ENCODE results near the gene FAM20B. TPM values are rescaled to one million over a fixed set of nuclear protein-coding genes. Genes with fewer than 3 reads are reported as not detected.
"Not testable (repeated sequence)": the region's sequence is repeated elsewhere in the genome, so short reads cannot be mapped to it uniquely, and the experiment has no call there.

FAM20B gene
- total RNA-seq, 1 experiment from 2014 or later, result 35.4 TPM

- Histone ChIP-seq H2BK20ac (ENCODE audit: low read depth, low read length, poor library complexity, severe bottlenecking) (no peak overlapping the region), H3K14ac (ENCODE audit: insufficient read depth, low read length) (no peak overlapping the region), H3K56ac (ENCODE audit: insufficient read length, low read depth, low read length) (no peak overlapping the region), H2AK5ac (ENCODE audit: insufficient read length, low read length) (no peak overlapping the region), H3K79me2 (ENCODE audit: insufficient read depth, low read length) (peaks cover 9% of the 10 kb centered on the region; the same call in 1 of the 2 replicates), H3K27ac (ENCODE audit: insufficient read length, low read depth, low read length) (no peak overlapping the region), H4K20me1 (ENCODE audit: control insufficient read depth, insufficient read depth, insufficient read length) (no peaks in the 10 kb centered on the region), H4K91ac (ENCODE audit: insufficient read length, low read depth, low read length) (no peak overlapping the region), H4K5ac (ENCODE audit: insufficient read length, low read depth, low read length) (no peak overlapping the region), H3K23me2 (ENCODE audit: insufficient read length, low read depth, low read length, poor library complexity, severe bottlenecking) (no peaks in the 10 kb centered on the region), H3K4ac (ENCODE audit: low read depth, low read length) (no peak overlapping the region), H2BK12ac (ENCODE audit: insufficient read length, low read depth, low read length) (no peak overlapping the region), H3T11ph (ENCODE audit: low read length) (no peak overlapping the region), H3K9ac (ENCODE audit: extremely low read depth, insufficient read length, low read length) (no peak overlapping the region), H2AFZ (ENCODE audit: low read length) (no peak overlapping the region), H2BK5ac (ENCODE audit: insufficient read length, low read length) (no peak overlapping the region), H3K4me2 (ENCODE audit: insufficient read depth, insufficient read length, low read length) (no peak overlapping the region), H3K23ac (ENCODE audit: insufficient read length, low read depth, low read length) (no peak overlapping the region), H3K4me1 (ENCODE audit: insufficient read depth, low read length) (peaks cover 6% of the 10 kb centered on the region; the same call in 1 of the 2 replicates), H3K18ac (ENCODE audit: insufficient read length, low read depth, low read length) (no peak overlapping the region), H3K9me3 (ENCODE audit: control insufficient read depth, low read depth, low read length) (no peaks in the 10 kb centered on the region), H3K79me1 (ENCODE audit: insufficient read depth, low read depth, low read length, poor library complexity, severe bottlenecking) (peaks cover 6% of the 10 kb centered on the region), H2BK15ac (ENCODE audit: low read depth, low read length) (no peak overlapping the region), H2BK120ac (ENCODE audit: low read depth, low read length, poor library complexity, severe bottlenecking) (no peak overlapping the region), H4K8ac (replicated peaks; ENCODE audit: insufficient read length, low read depth, low read length) (no peak overlapping the region), H3K27me3 (ENCODE audit: insufficient read depth, low read length) (no peaks in the 10 kb centered on the region)
- WGBS (ENCODE audit: extremely low coverage, insufficient read length, low lambda C conversion rate), result no CpG with 5 or more reads among the region's 1 CpG
- Mint-ChIP-seq H3K4me1 (peaks cover 28 to 29% of the 10 kb centered on the region in 2 experiments), H3K4me3 (no peak overlapping the region), H3K9me3 (peaks cover 14 to 15% of the 10 kb centered on the region in 2 experiments; a peak in 4 of 5 replicates), H3K27ac (0 out of 7 replicates have a peak overlapping the region, but pooled peaks of 1 of the 3 experiments have one; percentile 35), H3K27me3 (ENCODE audit: low read depth) (no peaks in the 10 kb centered on the region; the same call in 1 of the 2 replicates), H3K36me3 (ENCODE audit: insufficient read depth in 1 of 3, low read depth in 3 of 3) (peaks cover 7 to 14% (median 13%) of the 10 kb centered on the region in 3 experiments; a peak in 5 of 7 replicates)
- DNase-seq, result no peak
- TF ChIP-seq, protein P1, sequence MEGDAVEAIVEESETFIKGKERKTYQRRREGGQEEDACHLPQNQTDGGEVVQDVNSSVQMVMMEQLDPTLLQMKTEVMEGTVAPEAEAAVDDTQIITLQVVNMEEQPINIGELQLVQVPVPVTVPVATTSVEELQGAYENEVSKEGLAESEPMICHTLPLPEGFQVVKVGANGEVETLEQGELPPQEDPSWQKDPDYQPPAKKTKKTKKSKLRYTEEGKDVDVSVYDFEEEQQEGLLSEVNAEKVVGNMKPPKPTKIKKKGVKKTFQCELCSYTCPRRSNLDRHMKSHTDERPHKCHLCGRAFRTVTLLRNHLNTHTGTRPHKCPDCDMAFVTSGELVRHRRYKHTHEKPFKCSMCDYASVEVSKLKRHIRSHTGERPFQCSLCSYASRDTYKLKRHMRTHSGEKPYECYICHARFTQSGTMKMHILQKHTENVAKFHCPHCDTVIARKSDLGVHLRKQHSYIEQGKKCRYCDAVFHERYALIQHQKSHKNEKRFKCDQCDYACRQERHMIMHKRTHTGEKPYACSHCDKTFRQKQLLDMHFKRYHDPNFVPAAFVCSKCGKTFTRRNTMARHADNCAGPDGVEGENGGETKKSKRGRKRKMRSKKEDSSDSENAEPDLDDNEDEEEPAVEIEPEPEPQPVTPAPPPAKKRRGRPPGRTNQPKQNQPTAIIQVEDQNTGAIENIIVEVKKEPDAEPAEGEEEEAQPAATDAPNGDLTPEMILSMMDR (conservative IDR thresholded peaks at IDR 0.05), result no peak
Observed at GRCh38 chr1:179038528-179039281, 13.0 kb downstream of the FAM20B start.

- not testable (repeated sequence) for H3K14ac ChIP-seq (ENCODE audit: insufficient read depth, low read length); H4K8ac ChIP-seq (replicated peaks; ENCODE audit: insufficient read length, low read depth, low read length); H3K4me3 Mint-ChIP-seq; H3K23me2 ChIP-seq (ENCODE audit: insufficient read length, low read depth, low read length, poor library complexity, severe bottlenecking); H3K79me2 ChIP-seq (ENCODE audit: insufficient read depth, low read length); H3K23ac ChIP-seq (ENCODE audit: insufficient read length, low read depth, low read length); H3K27ac Mint-ChIP-seq; DNase-seq; H3K27me3 ChIP-seq (ENCODE audit: insufficient read depth, low read length); H2BK120ac ChIP-seq (ENCODE audit: low read depth, low read length, poor library complexity, severe bottlenecking); H3K27me3 Mint-ChIP-seq (ENCODE audit: low read depth); H2BK5ac ChIP-seq (ENCODE audit: insufficient read length, low read length); H3K18ac ChIP-seq (ENCODE audit: insufficient read length, low read depth, low read length); H3K56ac ChIP-seq (ENCODE audit: insufficient read length, low read depth, low read length); H4K20me1 ChIP-seq (ENCODE audit: control insufficient read depth, insufficient read depth, insufficient read length); H3K27ac ChIP-seq (ENCODE audit: insufficient read length, low read depth, low read length); H4K91ac ChIP-seq (ENCODE audit: insufficient read length, low read depth, low read length); H3T11ph ChIP-seq (ENCODE audit: low read length); H4K5ac ChIP-seq (ENCODE audit: insufficient read length, low read depth, low read length); H2BK12ac ChIP-seq (ENCODE audit: insufficient read length, low read depth, low read length); H3K9ac ChIP-seq (ENCODE audit: extremely low read depth, insufficient read length, low read length); H2BK15ac ChIP-seq (ENCODE audit: low read depth, low read length); H3K4ac ChIP-seq (ENCODE audit: low read depth, low read length); H3K4me1 ChIP-seq (ENCODE audit: insufficient read depth, low read length); H3K79me1 ChIP-seq (ENCODE audit: insufficient read depth, low read depth, low read length, poor library complexity, severe bottlenecking); H3K9me3 ChIP-seq (ENCODE audit: control insufficient read depth, low read depth, low read length); H2AFZ ChIP-seq (ENCODE audit: low read length); H2AK5ac ChIP-seq (ENCODE audit: insufficient read length, low read length); H3K4me2 ChIP-seq (ENCODE audit: insufficient read depth, insufficient read length, low read length); H2BK20ac ChIP-seq (ENCODE audit: low read depth, low read length, poor library complexity, severe bottlenecking)
- WGBS (ENCODE audit: extremely low coverage, insufficient read length, low lambda C conversion rate), result no CpG with 5 or more reads among the region's 9 CpGs
- peaks cover 10 to 17% (median 13%) of the 10 kb centered on the region in 3 experiments; a peak in 5 of 7 replicates for H3K36me3 Mint-ChIP-seq (ENCODE audit: insufficient read depth in 1 of 3, low read depth in 3 of 3)
- peaks cover 20% of the 10 kb centered on the region in 2 experiments for H3K4me1 Mint-ChIP-seq
- peaks cover 14 to 15% of the 10 kb centered on the region in 2 experiments; a peak in 4 of 5 replicates for H3K9me3 Mint-ChIP-seq
Observed at GRCh38 chr1:179039502-179040174, 13.9 kb downstream of the FAM20B start.

Measured in H9 (cell line).